HCT116 (cell line): ENCODE results near the gene UPP2. TPM values are rescaled to one million over a fixed set of nuclear protein-coding genes. Genes with fewer than 3 reads are reported as not detected.

Experiments used
- ATAC-seq: fragments of 200-7000 bp; cut with Tn5 transposase; 2 replicates; pipeline ENCODE4 v1.9.1; 2020; ENCODE audit warnings: mild to moderate bottlenecking, moderate library complexity
- BruUV-seq: library from RNA; stranded (reverse); fragments of 400-500 nt; replicated peaks from 2 replicates; lab custom pipeline; 2021; lab: Mats Ljungman, UMichigan
- CTCF ChIA-PET: fragments of 300-600 bp; sonication (Branson Sonifier 250); formaldehyde crosslinking; loops from one replicate; lab custom pipeline; 2021; ENCODE audit warnings: antibody characterized with exemption; lab: Charles Lee
- POLR2A ChIA-PET: fragments of 300-600, 350-600 bp; sonication (Branson Sonifier 250); formaldehyde crosslinking; loops from one replicate; lab custom pipeline; 2021; ENCODE audit warnings: antibody characterized with exemption; lab: Charles Lee
- RAD21 ChIA-PET, 2 experiments: fragments of 300-600 bp; sonication (Branson Sonifier 250); formaldehyde crosslinking; loops; one replicate each; lab custom pipeline; 2023; ENCODE audit warnings: low total read pairs in 2 of 2; ENCODE audit not compliant: uncharacterized antibody in 2 of 2, unreplicated experiment in 2 of 2, low non-redundant PET in 1 of 2; lab: Charles Lee
- DNase-seq: peaks from one replicate; pipeline ENCODE4 v3.0.0-alpha.2; 2010; ENCODE audit warnings: low read depth, low spot score
- H2AFZ ChIP-seq: fragments of 200-600 bp; shearing (Covaris generic), sonication (generic); 2 replicates; pipeline ENCODE4 v1.6.1; 2017; ENCODE audit warnings: low read depth, mixed run types, mixed read lengths, antibody characterized with exemption, low read length; ENCODE audit not compliant: poor library complexity, severe bottlenecking
- H3K27ac ChIP-seq: 2 replicates; pipeline ENCODE4 v1.5.1; 2012; ENCODE audit warnings: low read depth, low read length
- H3K27me3 ChIP-seq: fragments of 200-600 bp; sonication (generic); 2 replicates; pipeline ENCODE4 v1.6.1; 2016; ENCODE audit warnings: mixed run types, low read length, mixed read lengths; ENCODE audit not compliant: insufficient read depth
- H3K36me3 ChIP-seq, 2 experiments: fragments of 200-500 bp in 1 of 2; fragments of 200-600 bp in 1 of 2; sonication (Bioruptor generic) in 1 of 2; sonication (generic) in 1 of 2; 2 replicates each; pipeline versions ENCODE4 v1.5.1 to v1.6.1; 2014 to 2016; ENCODE audit warnings: low read length in 2 of 2, inconsistent platforms in 1 of 2, mixed read lengths in 1 of 2, mixed run types in 1 of 2; ENCODE audit not compliant: insufficient read depth in 2 of 2, control insufficient read depth in 1 of 2
- H3K4me1 ChIP-seq, 2 experiments: fragments of 200-600 bp in 1 of 2; sonication (generic) in 1 of 2; 2 replicates each; pipeline versions ENCODE4 v1.5.1 to v1.6.1; 2012 to 2017; ENCODE audit warnings: low read length in 2 of 2, inconsistent platforms in 1 of 2, mild to moderate bottlenecking in 1 of 2, mixed read lengths in 1 of 2, mixed run types in 1 of 2, moderate library complexity in 1 of 2; ENCODE audit not compliant: insufficient read depth in 2 of 2, control insufficient read depth in 1 of 2
- H3K4me2 ChIP-seq: fragments of 200-600 bp; sonication (generic); 2 replicates; pipeline ENCODE4 v1.6.1; 2017; ENCODE audit warnings: mixed run types, low read length, mixed read lengths
- H3K4me3 ChIP-seq, 2 experiments: fragments of 200-600 bp in 1 of 2; sonication (generic) in 1 of 2; replicated peaks in 1 of 2; 2 replicates each; pipeline ENCODE4 v1.5.1; 2011 to 2016; ENCODE audit warnings: low read length in 2 of 2, control low read depth in 1 of 2, low read depth in 1 of 2, mild to moderate bottlenecking in 1 of 2, mixed read lengths in 1 of 2, mixed run types in 1 of 2
- H3K79me2 ChIP-seq: fragments of 200-600 bp; sonication (generic); 2 replicates; pipeline ENCODE4 v1.6.1; 2017; ENCODE audit warnings: mild to moderate bottlenecking, mixed run types, low read length, moderate library complexity, mixed read lengths; ENCODE audit not compliant: insufficient read depth
- H3K9ac ChIP-seq: fragments of 200-600 bp; sonication (generic); 2 replicates; pipeline ENCODE4 v1.6.1; 2016; ENCODE audit warnings: low read length, mixed read lengths
- H3K9me2 ChIP-seq: fragments of 200-600 bp; sonication (generic), shearing (Covaris generic); 2 replicates; pipeline ENCODE4 v1.6.1; 2017; ENCODE audit warnings: mixed run types, mild to moderate bottlenecking, moderate library complexity; ENCODE audit not compliant: insufficient read depth
- H3K9me3 ChIP-seq, 2 experiments: fragments of 200-500 bp in 1 of 2; fragments of 200-600 bp in 1 of 2; sonication (Bioruptor generic) in 1 of 2; sonication (generic) in 1 of 2; 2 replicates each; pipeline ENCODE4 v1.6.1; 2014 to 2017; ENCODE audit warnings: low read length in 2 of 2, mixed read lengths in 2 of 2, inconsistent platforms in 1 of 2, low read depth in 1 of 2, mild to moderate bottlenecking in 1 of 2, mixed run types in 1 of 2, moderate library complexity in 1 of 2; ENCODE audit not compliant: control insufficient read depth in 1 of 2, insufficient read depth in 1 of 2
- H4K20me1 ChIP-seq: fragments of 200-600 bp; sonication (generic), shearing (Covaris generic); 2 replicates; pipeline ENCODE4 v1.6.1; 2017; ENCODE audit warnings: mixed run types, mild to moderate bottlenecking, moderate library complexity; ENCODE audit not compliant: insufficient read depth
- CEBPB ChIP-seq: IDR thresholded peaks from 2 replicates; pipeline ENCODE4 v1.6.1; 2012; ENCODE audit warnings: low read depth
- EGR1 ChIP-seq: IDR thresholded peaks from 2 replicates; pipeline ENCODE4 v1.6.1; 2012; ENCODE audit warnings: low read depth
- FOSL1 ChIP-seq: IDR thresholded peaks from 2 replicates; pipeline ENCODE4 v1.6.1; 2012; ENCODE audit warnings: low read depth
- POLR2AphosphoS5 ChIP-seq: IDR thresholded peaks from 2 replicates; pipeline ENCODE4 v1.6.1; 2011; ENCODE audit warnings: mild to moderate bottlenecking, low read depth, low read length, moderate library complexity
- SIN3A ChIP-seq: IDR thresholded peaks from 2 replicates; pipeline ENCODE4 v1.6.1; 2012; ENCODE audit warnings: low read depth
- ZNF274 ChIP-seq: fragments of 200-500 bp; sonication (Bioruptor generic); IDR thresholded peaks from 2 replicates; pipeline ENCODE4 v1.6.1; 2014; ENCODE audit warnings: mild to moderate bottlenecking, low read depth, low read length, inconsistent platforms
- intact Hi-C: fragments of 100-400 bp; cut with micrococcal nuclease; formaldehyde crosslinking; loops from 2 replicates; pipeline ENCODE4 v1.10.0; 2022
- total RNA-seq: library from RNA; stranded (reverse); gene quantifications from one replicate; pipeline ENCODE4 v1.2.1, GENCODE V29; 2021; ENCODE audit not compliant: unreplicated experiment
- TF ChIP-seq, protein P1 (sequence below), 3 experiments: fragments of 200-600 bp in 1 of 3; sonication (generic) in 1 of 3; IDR thresholded peaks in 2 of 3; conservative IDR thresholded peaks in 1 of 3; 2 replicates each; pipeline ENCODE4 v1.5.1; 2012 to 2017; ENCODE audit warnings: low read depth in 2 of 3, low read length in 2 of 3, antibody characterized with exemption in 1 of 3, borderline replicate concordance in 1 of 3, control low read depth in 1 of 3, mild to moderate bottlenecking in 1 of 3, mixed read lengths in 1 of 3, mixed run types in 1 of 3, moderate library complexity in 1 of 3; ENCODE audit not compliant: insufficient read depth in 1 of 3
- TF ChIP-seq, protein P2 (sequence below): IDR thresholded peaks from 2 replicates; pipeline ENCODE4 v1.6.1; 2012
- TF ChIP-seq, protein P3 (sequence below): IDR thresholded peaks from 2 replicates; pipeline ENCODE4 v1.6.1; 2011; ENCODE audit warnings: mild to moderate bottlenecking, low read length, moderate library complexity; ENCODE audit not compliant: insufficient replicate concordance; ENCODE audit errors: extremely low read depth
- TF ChIP-seq, protein P4 (sequence below): IDR thresholded peaks from 2 replicates; pipeline ENCODE4 v1.6.1; 2012

Gene UPP2
- total RNA-seq, 1 experiment from 2014 or later = not detected

DNA sequence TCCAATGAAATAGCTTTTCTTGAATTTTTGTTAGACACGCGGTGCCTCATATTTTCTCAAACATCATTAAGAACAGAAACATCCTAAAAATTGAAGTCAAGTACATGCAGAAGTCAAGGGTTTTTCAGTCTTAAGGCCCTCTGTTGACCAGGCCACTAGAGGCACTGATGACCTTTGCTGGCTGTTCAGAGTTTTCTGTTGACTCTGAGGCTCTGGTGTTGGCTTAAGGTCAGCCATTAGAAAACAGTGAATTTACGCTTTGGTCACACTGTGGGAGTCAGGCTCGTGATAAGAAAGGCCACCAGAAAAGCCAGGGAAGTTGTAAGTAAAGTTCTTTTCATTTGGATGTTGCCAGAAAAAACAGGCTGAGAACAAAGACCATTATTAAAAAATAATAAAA is 5.8 kb upstream of the UPP2 start:
- Histone ChIP-seq H3K4me1 (no peaks in the 10 kb centered on the region), H3K4me2 (no peak overlapping the region), H3K36me3 (no peaks in the 10 kb centered on the region), H3K27ac (no peak overlapping the region), H3K9me3 (no peaks in the 10 kb centered on the region), H3K9me2 (no peaks in the 10 kb centered on the region), H4K20me1 (no peaks in the 10 kb centered on the region), H3K27me3 (no peaks in the 10 kb centered on the region), H3K9ac (no peak overlapping the region), H2AFZ (no peak overlapping the region), H3K79me2 (no peaks in the 10 kb centered on the region), H3K4me3 (no peak overlapping the region)
- DNase-seq (no peak), ATAC-seq (no peak)
- intact Hi-C loops = no loop called here
- TF ChIP-seq, protein P1, sequence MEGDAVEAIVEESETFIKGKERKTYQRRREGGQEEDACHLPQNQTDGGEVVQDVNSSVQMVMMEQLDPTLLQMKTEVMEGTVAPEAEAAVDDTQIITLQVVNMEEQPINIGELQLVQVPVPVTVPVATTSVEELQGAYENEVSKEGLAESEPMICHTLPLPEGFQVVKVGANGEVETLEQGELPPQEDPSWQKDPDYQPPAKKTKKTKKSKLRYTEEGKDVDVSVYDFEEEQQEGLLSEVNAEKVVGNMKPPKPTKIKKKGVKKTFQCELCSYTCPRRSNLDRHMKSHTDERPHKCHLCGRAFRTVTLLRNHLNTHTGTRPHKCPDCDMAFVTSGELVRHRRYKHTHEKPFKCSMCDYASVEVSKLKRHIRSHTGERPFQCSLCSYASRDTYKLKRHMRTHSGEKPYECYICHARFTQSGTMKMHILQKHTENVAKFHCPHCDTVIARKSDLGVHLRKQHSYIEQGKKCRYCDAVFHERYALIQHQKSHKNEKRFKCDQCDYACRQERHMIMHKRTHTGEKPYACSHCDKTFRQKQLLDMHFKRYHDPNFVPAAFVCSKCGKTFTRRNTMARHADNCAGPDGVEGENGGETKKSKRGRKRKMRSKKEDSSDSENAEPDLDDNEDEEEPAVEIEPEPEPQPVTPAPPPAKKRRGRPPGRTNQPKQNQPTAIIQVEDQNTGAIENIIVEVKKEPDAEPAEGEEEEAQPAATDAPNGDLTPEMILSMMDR (IDR thresholded peaks at IDR 0.05 in 2 of 3, conservative IDR thresholded peaks at IDR 0.05 in 1 of 3; ENCODE audit: borderline replicate concordance in 1 of 3, insufficient read depth in 1 of 3, low read depth in 2 of 3, low read length in 2 of 3) = 0 out of 6 replicates have a peak, but pooled peaks of 1 of the 3 experiments have one; percentile 11
- TF ChIP-seq, protein P2, sequence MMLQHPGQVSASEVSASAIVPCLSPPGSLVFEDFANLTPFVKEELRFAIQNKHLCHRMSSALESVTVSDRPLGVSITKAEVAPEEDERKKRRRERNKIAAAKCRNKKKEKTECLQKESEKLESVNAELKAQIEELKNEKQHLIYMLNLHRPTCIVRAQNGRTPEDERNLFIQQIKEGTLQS = no peak
- TF ChIP-seq CEBPB (no peak), POLR2AphosphoS5 (no peak), FOSL1 (no peak)
- ChIA-PET RAD21 (no interaction called here), CTCF (no interaction called here), POLR2A (no interaction called here)
- no TSS peak for BruUV-seq

DNA sequence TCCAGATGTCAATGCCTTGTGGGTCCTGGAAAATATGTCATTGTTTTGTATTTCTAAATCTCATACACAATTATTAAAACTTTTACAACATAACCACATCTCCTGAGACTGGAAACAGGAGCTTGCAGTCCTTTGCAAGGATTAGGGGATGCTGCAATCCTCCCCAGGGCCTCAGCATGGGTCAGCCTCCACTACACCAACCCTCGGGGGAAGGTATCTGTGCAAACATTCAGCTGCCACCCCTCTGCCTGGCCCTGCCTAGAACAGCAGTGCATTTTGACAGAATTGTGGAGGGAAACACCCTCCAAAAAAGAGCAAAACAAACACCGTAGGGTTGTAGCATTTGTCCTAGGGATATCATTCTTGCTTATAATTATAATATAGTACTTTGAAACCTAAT is 4.2 kb upstream of the UPP2 start:
- H2AFZ ChIP-seq = no peak overlapping the region
- H3K4me2 ChIP-seq = no peak overlapping the region
- BruUV-seq = no TSS peak
- no peak overlapping the region for H3K27ac ChIP-seq
- no peak overlapping the region for H3K9ac ChIP-seq
- no peaks in the 10 kb centered on the region for H3K9me3 ChIP-seq
- no peak overlapping the region for H3K4me3 ChIP-seq
- H4K20me1 ChIP-seq = no peaks in the 10 kb centered on the region
- no peaks in the 10 kb centered on the region for H3K79me2 ChIP-seq
- ChIA-PET CTCF (no interaction called here), RAD21 (no interaction called here)
- intact Hi-C loops = no loop called here
- H3K9me2 ChIP-seq = no peaks in the 10 kb centered on the region
- no peaks in the 10 kb centered on the region for H3K27me3 ChIP-seq
- ATAC-seq = no peak
- no peaks in the 10 kb centered on the region for H3K36me3 ChIP-seq
- no peak for DNase-seq
- TF ChIP-seq ZNF274 = no peak
- TF ChIP-seq FOSL1 = no peak
- no peak for TF ChIP-seq SIN3A
- no peak for TF ChIP-seq EGR1
- TF ChIP-seq, protein P3, sequence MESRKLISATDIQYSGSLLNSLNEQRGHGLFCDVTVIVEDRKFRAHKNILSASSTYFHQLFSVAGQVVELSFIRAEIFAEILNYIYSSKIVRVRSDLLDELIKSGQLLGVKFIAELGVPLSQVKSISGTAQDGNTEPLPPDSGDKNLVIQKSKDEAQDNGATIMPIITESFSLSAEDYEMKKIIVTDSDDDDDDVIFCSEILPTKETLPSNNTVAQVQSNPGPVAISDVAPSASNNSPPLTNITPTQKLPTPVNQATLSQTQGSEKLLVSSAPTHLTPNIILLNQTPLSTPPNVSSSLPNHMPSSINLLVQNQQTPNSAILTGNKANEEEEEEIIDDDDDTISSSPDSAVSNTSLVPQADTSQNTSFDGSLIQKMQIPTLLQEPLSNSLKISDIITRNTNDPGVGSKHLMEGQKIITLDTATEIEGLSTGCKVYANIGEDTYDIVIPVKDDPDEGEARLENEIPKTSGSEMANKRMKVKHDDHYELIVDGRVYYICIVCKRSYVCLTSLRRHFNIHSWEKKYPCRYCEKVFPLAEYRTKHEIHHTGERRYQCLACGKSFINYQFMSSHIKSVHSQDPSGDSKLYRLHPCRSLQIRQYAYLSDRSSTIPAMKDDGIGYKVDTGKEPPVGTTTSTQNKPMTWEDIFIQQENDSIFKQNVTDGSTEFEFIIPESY = no peak
- TF ChIP-seq, protein P4, sequence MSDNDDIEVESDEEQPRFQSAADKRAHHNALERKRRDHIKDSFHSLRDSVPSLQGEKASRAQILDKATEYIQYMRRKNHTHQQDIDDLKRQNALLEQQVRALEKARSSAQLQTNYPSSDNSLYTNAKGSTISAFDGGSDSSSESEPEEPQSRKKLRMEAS = no peak
- TF ChIP-seq, all 23 proteins: peak for 0
- H3K4me1 ChIP-seq = no peaks in the 10 kb centered on the region
- POLR2A ChIA-PET = no interaction called here
